Activated naive CD8-positive, alpha-beta T cell (primary cell): Measurements from ENCODE around the gene TUBGCP2.
A peak's percentile ranks its signal among the peaks of the same experiment; 100 is the strongest.

Source experiments
- H3K27ac Mint-ChIP-seq: one replicate; pipeline ENCODE4 v1.8.0; 2021; ENCODE audit warnings: mixed read lengths
- H3K27me3 Mint-ChIP-seq: one replicate; pipeline ENCODE4 v1.8.0; 2021; ENCODE audit warnings: mixed read lengths
- H3K36me3 Mint-ChIP-seq: one replicate; pipeline ENCODE4 v1.8.0; 2021; ENCODE audit warnings: mixed read lengths
- H3K4me1 Mint-ChIP-seq: one replicate; pipeline ENCODE4 v1.8.0; 2021; ENCODE audit warnings: low read depth, mixed read lengths
- H3K4me3 Mint-ChIP-seq: one replicate; pipeline ENCODE4 v1.8.0; 2021; ENCODE audit warnings: mild to moderate bottlenecking, mixed read lengths
- H3K9me3 Mint-ChIP-seq: one replicate; pipeline ENCODE4 v1.8.0; 2021; ENCODE audit warnings: low read depth, mixed read lengths

Gene TUBGCP2

DNA sequence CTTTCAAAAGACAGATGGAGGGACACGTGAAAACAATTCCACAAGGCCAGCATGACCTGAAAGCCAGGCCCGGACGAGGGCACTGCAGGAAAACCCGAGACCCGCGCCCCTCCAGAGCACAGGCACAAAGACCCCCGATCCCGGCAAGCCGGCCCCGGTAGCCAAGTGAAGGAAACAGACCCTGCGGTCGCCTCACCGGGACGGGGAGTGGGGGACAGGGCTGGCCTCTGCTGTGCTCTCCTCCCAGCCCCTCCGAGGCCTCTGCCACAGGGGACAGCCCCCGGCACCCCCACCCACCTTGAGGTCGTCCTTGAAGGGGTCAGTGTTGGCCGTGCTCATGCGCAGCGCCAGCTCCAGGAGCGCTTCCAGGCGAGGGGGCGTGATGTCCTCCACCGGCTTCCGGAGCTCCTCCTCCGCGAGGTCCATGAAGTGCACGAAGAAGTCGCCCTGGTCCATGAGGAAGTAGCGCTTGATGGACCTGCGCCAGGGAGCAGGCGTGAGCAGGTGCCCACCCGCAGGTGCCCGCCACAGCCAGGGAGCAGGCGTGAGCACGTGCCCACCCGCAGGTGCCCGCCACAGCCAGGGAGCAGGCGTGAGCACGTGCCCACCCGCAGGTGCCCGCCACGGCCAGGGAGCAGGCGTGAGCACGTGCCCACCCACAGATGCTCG lies 20.7 kb downstream of the TUBGCP2 start:
- Mint-ChIP-seq H3K27ac (no peak overlapping the region), H3K4me3 (no peak overlapping the region), H3K27me3 (no peaks in the 10 kb centered on the region), H3K9me3 (no peaks in the 10 kb centered on the region), H3K36me3 (peaks cover 7% of the 10 kb centered on the region), H3K4me1 (no peaks in the 10 kb centered on the region)

DNA sequence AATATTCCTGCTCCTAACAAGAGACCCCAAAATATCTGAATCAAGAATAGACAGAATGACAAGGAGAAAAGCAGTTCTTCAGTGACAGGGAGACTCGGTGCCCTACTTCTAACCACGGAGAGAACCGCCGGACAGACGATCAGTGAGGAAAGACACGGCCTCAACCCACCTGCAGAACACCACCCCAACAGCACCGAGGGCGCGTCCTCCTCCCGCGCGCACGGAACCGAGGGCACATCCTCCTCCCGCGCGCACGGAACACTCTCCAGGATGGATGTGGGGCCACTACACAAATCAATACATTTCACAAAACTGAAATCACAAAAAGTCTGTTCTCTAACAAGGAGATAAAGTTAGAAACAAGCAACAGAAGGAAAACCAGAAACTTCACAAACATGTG lies 22.3 kb downstream of the TUBGCP2 start:
- Mint-ChIP-seq H3K27me3 (no peaks in the 10 kb centered on the region), H3K4me3 (no peak overlapping the region), H3K27ac (no peak overlapping the region), H3K4me1 (no peaks in the 10 kb centered on the region), H3K36me3 (peaks cover 7% of the 10 kb centered on the region), H3K9me3 (no peaks in the 10 kb centered on the region)

DNA sequence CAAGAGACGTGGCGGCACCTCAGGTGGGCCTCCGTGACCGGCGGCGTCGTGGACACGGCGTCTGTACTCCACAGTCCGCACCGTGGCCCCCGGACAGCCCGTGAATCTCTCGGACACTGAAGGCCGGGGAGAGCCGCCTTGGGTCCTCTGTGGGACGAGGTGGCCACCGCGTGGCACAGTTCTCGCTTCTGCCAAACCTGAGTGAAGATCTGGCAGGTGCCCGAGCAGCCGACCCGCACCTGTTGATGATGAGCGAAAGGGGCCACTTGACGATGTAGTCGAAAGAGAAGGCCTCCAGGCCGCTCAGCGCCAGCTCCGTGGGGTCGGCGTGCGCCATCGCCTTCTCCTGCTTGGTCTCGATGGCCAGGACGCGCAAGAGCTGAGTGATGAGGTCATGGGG lies 23.5 kb downstream of the TUBGCP2 start:
- H3K27ac Mint-ChIP-seq: no peak overlapping the region
- no peak overlapping the region for H3K4me3 Mint-ChIP-seq
- no peaks in the 10 kb centered on the region for H3K4me1 Mint-ChIP-seq
- H3K36me3 Mint-ChIP-seq: peaks cover 7% of the 10 kb centered on the region
- no peaks in the 10 kb centered on the region for H3K27me3 Mint-ChIP-seq
- no peaks in the 10 kb centered on the region for H3K9me3 Mint-ChIP-seq

DNA sequence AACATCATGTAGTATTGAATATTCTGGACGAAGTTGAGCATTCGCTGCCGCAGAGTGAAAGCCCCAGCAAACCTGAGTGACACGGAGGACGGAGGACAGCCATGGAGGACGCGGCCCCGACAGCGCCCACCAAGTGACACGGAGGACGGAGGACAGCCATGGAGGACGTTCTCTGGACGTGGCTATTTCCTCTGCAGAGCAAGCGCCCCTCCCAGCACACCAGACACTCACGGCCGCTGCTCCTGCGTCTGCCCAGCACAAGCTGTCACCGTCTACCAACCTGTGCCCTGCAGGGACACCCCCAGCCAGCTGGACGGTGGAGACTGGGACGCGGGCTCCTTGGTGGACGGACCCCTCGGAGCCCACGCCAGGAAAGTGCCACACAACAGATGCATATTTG lies 24.7 kb downstream of the TUBGCP2 start:
- no peaks in the 10 kb centered on the region for H3K27me3 Mint-ChIP-seq
- no peaks in the 10 kb centered on the region for H3K9me3 Mint-ChIP-seq
- H3K36me3 Mint-ChIP-seq: peaks cover 7% of the 10 kb centered on the region
- no peak overlapping the region for H3K4me3 Mint-ChIP-seq
- no peaks in the 10 kb centered on the region for H3K4me1 Mint-ChIP-seq
- H3K27ac Mint-ChIP-seq: no peak overlapping the region

DNA sequence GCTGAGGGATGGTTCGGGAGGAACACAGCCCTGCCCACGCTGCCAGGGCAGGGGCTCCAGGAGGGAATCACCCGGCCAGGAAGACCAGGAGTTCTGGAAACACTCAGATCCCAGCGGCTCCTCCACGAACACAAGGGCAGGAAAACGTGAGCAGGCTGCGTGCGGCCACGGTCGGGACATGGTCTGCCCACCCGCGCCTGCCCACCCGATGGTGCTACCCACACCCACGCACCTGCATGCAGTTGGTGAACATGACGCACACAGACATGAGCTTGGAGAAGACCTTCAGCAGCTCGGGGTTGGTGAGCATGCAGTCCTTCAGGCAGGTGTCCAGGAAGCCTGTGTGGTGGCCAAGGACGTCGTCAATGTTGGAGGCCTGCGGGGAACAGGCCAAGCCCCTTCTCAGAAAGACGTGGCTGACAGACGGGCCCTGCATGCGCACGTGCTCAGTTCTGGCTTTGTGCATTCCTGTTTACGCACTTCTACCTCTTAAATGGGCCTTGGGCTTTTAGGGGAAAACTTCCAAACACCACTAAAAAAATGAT lies 25.8 kb downstream of the TUBGCP2 start:
- H3K4me3 Mint-ChIP-seq: no peak overlapping the region
- H3K27me3 Mint-ChIP-seq: no peaks in the 10 kb centered on the region
- H3K27ac Mint-ChIP-seq: no peak overlapping the region
- no peaks in the 10 kb centered on the region for H3K9me3 Mint-ChIP-seq
- peaks cover 4% of the 10 kb centered on the region for H3K36me3 Mint-ChIP-seq
- H3K4me1 Mint-ChIP-seq: peaks cover 9% of the 10 kb centered on the region

DNA sequence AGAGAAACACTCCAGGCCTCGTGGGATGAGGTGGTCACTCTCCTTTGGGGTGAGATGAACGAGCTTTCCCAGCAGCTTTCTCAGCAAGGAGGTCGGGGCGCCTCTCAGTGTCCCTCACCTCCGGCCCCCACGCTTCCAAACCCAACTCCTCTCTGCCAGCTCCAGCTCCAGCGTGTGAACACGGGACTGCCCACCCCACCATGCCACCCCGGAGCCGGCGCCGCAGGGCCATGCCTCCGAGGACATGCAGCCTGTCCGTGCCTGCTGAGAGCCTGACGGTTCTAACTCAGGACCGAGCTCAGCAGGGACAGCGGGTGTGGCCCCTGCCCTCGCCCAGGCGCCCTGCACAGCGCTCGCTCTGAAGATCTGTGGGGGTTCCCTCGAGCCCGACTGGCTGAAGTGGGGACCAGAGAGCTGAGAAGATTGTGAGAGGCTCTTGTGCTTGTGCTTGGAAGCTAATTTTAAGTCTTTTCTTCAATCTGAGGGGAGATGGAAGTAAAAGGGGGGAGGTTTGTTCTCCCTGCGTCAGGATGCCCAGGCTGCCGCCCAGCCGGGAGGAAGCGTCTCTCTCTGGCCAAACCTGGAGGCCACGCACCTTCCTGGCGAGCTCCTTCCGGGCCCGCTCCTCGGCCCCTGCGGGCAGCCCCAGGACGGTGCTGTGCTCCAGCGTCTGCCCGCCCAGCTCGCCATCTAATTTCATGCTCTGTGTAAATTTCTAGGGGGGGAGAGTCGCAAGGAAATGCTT lies 26.9 kb downstream of the TUBGCP2 start:
- Mint-ChIP-seq H3K4me1 (peaks cover 11% of the 10 kb centered on the region), H3K4me3 (no peak overlapping the region), H3K27me3 (no peaks in the 10 kb centered on the region), H3K36me3 (peaks cover under 1% of the 10 kb centered on the region), H3K27ac (no peak overlapping the region), H3K9me3 (no peaks in the 10 kb centered on the region)

DNA sequence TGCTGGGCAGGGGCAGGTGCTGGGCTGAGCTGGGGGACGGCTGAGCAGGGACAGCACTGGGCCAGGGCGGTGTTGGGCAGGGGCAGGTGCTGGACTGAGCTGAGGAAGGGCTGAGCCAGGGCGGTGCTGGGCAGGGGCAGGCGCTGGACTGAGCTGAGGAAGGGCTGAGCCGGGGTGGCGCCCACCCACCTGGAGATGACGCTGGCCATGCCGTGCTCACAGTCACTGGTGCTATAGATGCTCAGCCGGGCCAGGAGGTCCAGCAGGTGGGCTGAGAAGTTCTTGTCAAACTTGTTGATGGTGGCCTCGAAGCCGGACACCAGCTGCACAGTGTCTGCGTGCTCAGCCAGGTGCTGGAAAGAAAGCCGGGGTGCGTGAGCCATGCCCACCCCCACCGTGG lies 27.6 kb downstream of the TUBGCP2 start:
- no peak overlapping the region for H3K27ac Mint-ChIP-seq
- peaks cover 11% of the 10 kb centered on the region for H3K4me1 Mint-ChIP-seq
- no peaks in the 10 kb centered on the region for H3K27me3 Mint-ChIP-seq
- H3K9me3 Mint-ChIP-seq: no peaks in the 10 kb centered on the region
- no peak overlapping the region for H3K4me3 Mint-ChIP-seq
- no peaks in the 10 kb centered on the region for H3K36me3 Mint-ChIP-seq

DNA sequence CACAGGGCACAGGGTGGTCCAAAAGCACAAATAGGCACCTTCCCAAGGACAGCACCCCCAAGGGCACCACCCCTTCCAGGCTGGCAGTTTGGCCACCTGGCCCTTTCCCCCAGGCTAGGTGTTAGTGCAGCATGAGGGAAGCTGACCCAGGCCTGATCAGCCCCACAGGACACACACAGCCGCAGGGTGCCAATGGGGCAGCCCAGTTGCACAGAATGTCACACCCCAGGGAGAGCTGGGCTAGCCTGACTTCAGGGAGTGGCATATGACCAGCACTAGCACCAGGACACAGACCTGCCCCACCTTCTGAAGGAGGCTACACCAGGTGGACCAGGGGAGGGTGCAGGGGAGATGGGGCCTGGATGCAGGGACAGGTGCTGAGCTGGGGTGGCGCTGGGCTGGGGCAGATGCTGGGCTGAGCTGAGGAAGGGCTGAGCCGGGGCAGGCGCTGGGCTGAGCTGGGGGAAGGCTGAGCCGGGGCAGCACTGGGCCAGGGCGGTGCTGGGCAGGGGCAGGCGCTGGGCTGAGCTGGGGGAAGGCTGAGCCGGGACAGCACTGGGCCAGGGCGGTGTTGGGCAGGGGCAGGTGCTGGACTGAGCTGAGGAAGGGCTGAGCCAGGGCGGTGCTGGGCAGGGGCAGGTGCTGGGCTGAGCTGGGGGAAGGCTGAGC lies 28.1 kb downstream of the TUBGCP2 start:
- Mint-ChIP-seq H3K4me3 (no peak overlapping the region), H3K27me3 (no peaks in the 10 kb centered on the region), H3K4me1 (peaks cover 16% of the 10 kb centered on the region), H3K27ac (no peak overlapping the region), H3K9me3 (no peaks in the 10 kb centered on the region), H3K36me3 (no peaks in the 10 kb centered on the region)

DNA sequence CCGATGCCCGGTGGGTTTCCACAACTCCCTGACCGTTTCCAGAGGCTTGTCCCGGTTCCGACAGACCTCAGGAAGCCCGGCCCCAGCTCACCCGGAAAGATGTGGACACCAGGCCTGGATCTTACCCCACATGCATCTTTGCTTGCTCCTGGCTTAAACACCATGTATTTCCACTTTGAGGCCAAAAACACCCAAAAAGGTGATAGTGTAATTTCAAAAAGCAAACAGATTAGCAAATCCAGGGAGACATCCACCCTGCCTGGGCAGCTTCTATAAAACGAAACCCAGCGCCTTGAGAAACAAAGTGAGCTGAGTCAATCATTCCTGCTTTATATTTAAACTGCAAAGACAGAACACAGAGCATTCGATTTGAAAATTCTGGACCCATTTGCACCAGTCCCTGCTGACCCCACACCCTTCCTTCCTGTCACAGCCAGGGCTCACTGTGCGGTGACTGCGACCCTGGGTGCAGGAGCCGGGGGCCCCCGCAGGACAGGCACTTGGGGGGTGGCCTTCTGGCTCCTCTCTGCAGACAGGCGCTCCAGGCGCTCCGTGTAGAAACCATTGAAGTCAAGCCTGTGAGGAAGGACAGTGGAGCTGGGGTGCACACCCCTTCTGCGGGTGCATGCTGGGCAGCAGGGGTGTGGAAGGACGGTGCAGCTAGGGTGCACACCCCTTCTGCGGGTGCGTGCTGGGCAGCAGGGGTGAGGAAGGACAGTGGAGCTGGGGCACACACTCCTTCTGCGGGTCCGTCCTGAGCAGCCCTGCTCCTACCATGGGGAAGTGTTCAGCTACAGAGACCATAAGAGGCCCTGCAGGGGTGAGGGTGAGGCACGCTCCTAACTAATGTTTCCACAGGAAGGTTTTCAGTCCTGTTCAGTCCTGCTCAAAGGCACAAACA lies 29.1 kb downstream of the TUBGCP2 start:
- no peaks in the 10 kb centered on the region for H3K27me3 Mint-ChIP-seq
- no peaks in the 10 kb centered on the region for H3K9me3 Mint-ChIP-seq
- no peak overlapping the region for H3K27ac Mint-ChIP-seq
- no peaks in the 10 kb centered on the region for H3K36me3 Mint-ChIP-seq
- no peak overlapping the region for H3K4me3 Mint-ChIP-seq
- peaks cover 17% of the 10 kb centered on the region for H3K4me1 Mint-ChIP-seq

DNA sequence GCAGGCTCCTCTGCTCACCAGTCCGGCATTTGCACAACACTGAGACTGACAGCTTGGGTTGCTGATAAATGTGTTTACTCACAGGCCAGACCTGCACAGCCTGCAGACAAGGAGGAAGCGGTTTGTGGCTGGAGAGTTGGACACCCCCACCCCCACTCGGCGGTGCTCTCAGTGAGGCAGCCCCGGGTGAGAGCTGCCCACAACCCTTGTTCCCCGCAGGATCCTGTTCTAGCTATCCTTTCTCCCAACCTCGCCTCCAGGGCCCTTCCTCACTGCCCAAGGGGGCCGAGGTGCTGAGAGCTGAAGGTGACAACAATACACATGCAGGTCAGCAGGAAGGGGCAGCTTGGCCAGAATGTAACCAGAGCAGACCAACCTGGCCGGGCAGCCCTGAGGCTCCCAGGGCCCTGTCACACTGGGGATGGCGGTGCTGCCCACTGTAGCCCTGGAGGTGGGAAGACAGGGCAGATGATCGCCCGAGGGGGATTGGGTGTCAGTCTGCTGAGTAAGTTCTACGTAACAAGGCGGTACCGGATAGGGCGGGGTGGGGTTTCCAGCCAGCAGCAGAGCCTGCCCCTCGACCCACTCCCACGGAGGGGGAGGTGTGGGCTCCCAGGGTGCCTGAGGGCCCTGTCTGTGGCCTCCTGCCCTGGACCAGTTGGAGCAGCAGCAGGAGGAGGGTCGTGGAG lies 30.0 kb downstream of the TUBGCP2 start:
- peak overlapping the region; percentile 63 for H3K4me3 Mint-ChIP-seq
- no peaks in the 10 kb centered on the region for H3K27me3 Mint-ChIP-seq
- peak overlapping the region; percentile 50 for H3K27ac Mint-ChIP-seq

DNA sequence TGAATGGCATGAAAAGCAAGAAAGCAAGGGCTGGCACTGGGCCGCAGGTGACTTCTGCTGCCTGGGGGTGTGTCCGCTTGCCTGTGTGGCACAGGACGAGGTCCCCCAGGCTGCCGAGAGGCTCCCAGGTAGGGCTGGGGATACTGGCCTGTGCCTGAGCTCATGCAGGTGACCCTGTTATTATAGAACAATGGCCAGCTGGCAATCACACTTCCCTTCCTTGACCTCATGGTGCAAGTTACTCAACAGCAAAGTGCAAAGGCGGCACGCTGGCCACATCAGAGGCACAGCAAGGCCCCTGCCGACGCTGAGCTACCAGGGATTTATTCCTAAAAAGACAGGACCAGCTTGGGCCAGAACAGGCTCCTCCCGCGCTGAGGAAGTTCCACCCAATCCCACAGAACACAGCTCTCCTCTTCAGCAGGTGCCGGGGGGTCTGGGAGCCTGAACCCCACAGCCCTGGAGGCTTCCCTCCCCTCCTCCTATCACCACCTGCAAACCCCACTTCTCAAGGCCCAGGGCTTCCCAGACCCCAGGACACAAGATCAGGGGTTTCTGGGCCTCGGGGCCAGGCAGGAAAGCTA lies 30.6 kb downstream of the TUBGCP2 start:
- H3K4me1 Mint-ChIP-seq: peaks cover 17% of the 10 kb centered on the region
- peak overlapping the region; percentile 50 for H3K27ac Mint-ChIP-seq
- H3K27me3 Mint-ChIP-seq: no peaks in the 10 kb centered on the region
- H3K4me3 Mint-ChIP-seq: peak overlapping the region; percentile 63
- no peaks in the 10 kb centered on the region for H3K9me3 Mint-ChIP-seq
- no peaks in the 10 kb centered on the region for H3K36me3 Mint-ChIP-seq

More for the DNA sequence above, 30.0 kb downstream of the TUBGCP2 start:
- H3K36me3 Mint-ChIP-seq: no peaks in the 10 kb centered on the region
- H3K9me3 Mint-ChIP-seq: no peaks in the 10 kb centered on the region
- peaks cover 17% of the 10 kb centered on the region for H3K4me1 Mint-ChIP-seq

DNA sequence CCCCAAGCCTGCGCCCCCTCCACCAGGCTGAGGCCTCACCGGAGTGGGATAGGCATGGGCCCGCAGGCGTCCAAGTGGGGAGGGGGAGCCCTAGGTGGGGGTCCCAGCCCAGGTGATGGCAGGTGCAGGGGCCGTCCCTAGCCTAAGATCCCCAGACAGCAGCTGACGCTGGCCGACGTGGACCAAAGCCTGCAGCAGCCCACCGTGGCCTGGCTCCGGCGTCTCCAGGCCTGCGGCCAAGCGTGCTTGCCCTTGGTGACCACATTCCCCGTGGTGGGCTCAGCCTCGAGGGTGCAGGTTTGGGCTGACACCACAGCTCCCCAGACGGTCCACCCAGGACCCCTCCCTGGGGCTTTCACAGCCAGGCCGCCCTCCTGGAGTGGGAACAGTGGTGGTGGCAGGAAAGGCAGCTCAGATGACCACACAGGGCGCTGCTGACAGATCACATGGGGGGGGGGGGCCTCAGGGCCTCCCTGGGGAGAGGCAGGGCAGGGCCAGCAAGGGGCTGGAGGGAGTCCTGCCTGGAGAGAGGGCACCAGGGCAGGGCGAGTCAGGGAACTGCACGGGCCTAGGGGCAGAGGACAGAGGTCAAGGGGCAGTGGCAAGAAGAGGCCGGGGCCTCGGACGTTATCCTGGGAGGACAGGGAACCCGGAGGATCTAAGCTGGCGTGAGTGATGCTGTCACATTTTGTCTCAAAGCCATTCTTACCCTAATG lies 31.2 kb downstream of the TUBGCP2 start:
- peaks cover 17% of the 10 kb centered on the region for H3K4me1 Mint-ChIP-seq
- H3K9me3 Mint-ChIP-seq: no peaks in the 10 kb centered on the region
- H3K27me3 Mint-ChIP-seq: no peaks in the 10 kb centered on the region
- H3K4me3 Mint-ChIP-seq: peak overlapping the region; percentile 46
- H3K36me3 Mint-ChIP-seq: no peaks in the 10 kb centered on the region
- H3K27ac Mint-ChIP-seq: no peak overlapping the region

DNA sequence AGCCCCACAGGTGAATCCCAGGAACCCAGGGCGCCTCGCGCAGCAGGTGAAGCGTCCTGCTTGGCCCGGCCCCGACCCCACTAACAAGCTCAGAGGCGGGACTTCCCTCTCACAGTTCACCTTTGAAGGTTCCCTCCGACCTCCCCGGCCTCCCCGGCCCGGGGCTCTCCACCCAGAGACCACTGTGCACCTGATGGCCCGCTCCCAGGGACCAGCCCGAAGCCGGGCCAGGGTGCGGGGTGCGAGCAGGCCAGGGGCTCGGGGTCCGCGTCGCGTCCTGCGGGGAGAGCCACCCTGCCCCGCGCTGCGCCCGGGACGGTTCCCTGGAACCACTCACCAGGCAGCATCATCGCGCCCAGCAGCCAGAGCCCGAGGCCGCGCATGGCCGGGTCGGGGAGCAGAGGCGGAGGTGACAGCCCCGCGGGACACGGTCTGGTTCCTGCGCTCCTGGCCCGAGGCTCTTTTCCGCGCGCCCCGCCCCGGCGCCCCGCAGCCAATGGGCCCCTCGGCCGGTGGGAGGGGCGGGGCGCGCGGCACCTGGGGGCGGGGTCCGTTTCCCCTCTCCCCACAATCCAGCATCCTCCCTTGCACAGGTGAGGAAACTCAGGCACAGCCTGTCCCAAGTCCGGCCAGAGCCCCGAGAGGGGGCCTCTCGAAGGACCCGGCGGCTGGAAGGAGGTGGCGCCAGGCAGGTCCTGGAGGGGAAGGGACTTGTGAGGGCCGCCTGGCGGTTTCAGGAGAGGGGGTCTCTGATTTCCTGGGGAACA lies 32.1 kb downstream of the TUBGCP2 start, which contains the start of gene ADAM8:
ADAM8 (minus strand) TSS at position 434 of the 767 bp plus-strand sequence; CDS start at position 383, 51 bp downstream.
- H3K27me3 Mint-ChIP-seq: no peaks in the 10 kb centered on the region
- H3K4me3 Mint-ChIP-seq: peak within 1 kb of the TSS; percentile 88
- peak within 1 kb of the TSS; percentile 66 for H3K27ac Mint-ChIP-seq
- peaks cover 17% of the 10 kb centered on the region for H3K4me1 Mint-ChIP-seq
- no peaks in the 10 kb centered on the region for H3K36me3 Mint-ChIP-seq
- H3K9me3 Mint-ChIP-seq: no peaks in the 10 kb centered on the region
